ENCODE data around the gene HSCB. TPM values are rescaled to one million over a fixed set of nuclear protein-coding genes. Genes with fewer than 3 reads are reported as not detected.

Gene HSCB
- total and polyA plus RNA-seq, 2 of the 4 experiments (the other 2 are of a cell fraction) = 5.4 to 13.2 TPM

GRCh38 chr22:28736301-28737155 is 5.3 kb upstream of the HSCB start (continued):
- TF ChIP-seq MXI1 (IDR thresholded peaks at IDR 0.05; ENCODE audit: borderline replicate concordance, low read depth, low read length) = no peak

GRCh38 chr22:28737701-28738100 is 4.1 kb upstream of the HSCB start:
- Histone ChIP-seq H3K36me3 (ENCODE audit: control insufficient read depth, insufficient read depth, low read length) (no peaks in the 10 kb centered on the region; the same call in 1 of the 2 replicates), H3K9me3 (ENCODE audit: control insufficient read depth, insufficient read depth, low read length) (no peaks in the 10 kb centered on the region), H3K14ac (replicated peaks; ENCODE audit: low read depth, low read length) (no peak overlapping the region), H2BK20ac (ENCODE audit: low read depth, low read length) (no peak overlapping the region), H4K5ac (ENCODE audit: low read depth, low read length) (no peak overlapping the region), H2AK5ac (ENCODE audit: low read depth, low read length) (no peak overlapping the region), H2AK9ac (replicated peaks; ENCODE audit: low read depth, low read length, poor library complexity) (no peak overlapping the region), H3K4me1 (ENCODE audit: control insufficient read depth, insufficient read depth, low read length) (no peaks in the 10 kb centered on the region), H3K4me2 (ENCODE audit: low read depth, low read length) (no peak overlapping the region), H4K8ac (ENCODE audit: low read depth in 2 of 2, low read length in 2 of 2) (no peak overlapping the region), H3K79me1 (ENCODE audit: low read depth in 1 of 2, low read length in 2 of 2) (peaks cover 13 to 18% of the 10 kb centered on the region in 2 experiments), H3K23ac (ENCODE audit: low read depth, low read length) (no peak overlapping the region), H2BK15ac (ENCODE audit: low read depth, low read length) (no peak overlapping the region), H3K18ac (ENCODE audit: low read depth, low read length) (no peak overlapping the region), H3K9me1 (ENCODE audit: insufficient read depth, low read length) (0 out of 2 replicates have a peak, but pooled peaks cover 3% of the 10 kb centered on the region), H2BK120ac (ENCODE audit: low read depth, low read length) (no peak overlapping the region), H3K9ac (ENCODE audit: low read depth, low read length) (no peak overlapping the region), H4K91ac (ENCODE audit: insufficient read depth, low read depth, low read length) (no peak overlapping the region), H4K20me1 (ENCODE audit: insufficient read depth, low read length) (no peaks in the 10 kb centered on the region), H2BK5ac (ENCODE audit: low read depth, low read length, poor library complexity, severe bottlenecking) (no peak overlapping the region), H3K4me3 (ENCODE audit: insufficient read depth, low read depth, low read length) (no peak overlapping the region), H3K27ac (ENCODE audit: insufficient read depth, low read length) (no peak overlapping the region), H3K56ac (ENCODE audit: extremely low read depth, insufficient read depth, low read length) (no peak overlapping the region), H2AFZ (replicated peaks; ENCODE audit: low read length, poor library complexity) (no peak overlapping the region), H3K27me3 (ENCODE audit: control insufficient read depth, insufficient read depth, low read length) (no peaks in the 10 kb centered on the region), H3K4ac (ENCODE audit: low read depth, low read length) (no peak overlapping the region)
- DNase-seq (no peak), ATAC-seq (ENCODE audit: low read depth) (no peak)
- ChIA-PET CTCF (interaction anchor here (0.6 kb wide), 1 partner anchor 63 kb away, joined by 4 read pairs; no protein-coding TSS in a partner anchor), POLR2A (ENCODE audit: unreplicated experiment) (no interaction called here)
- dilution Hi-C loops (cut with HindIII; ENCODE audit: low sequenced_read_pairs, unreplicated experiment) = no loop called here
- BruUV-seq (replicated peaks) = no TSS peak
- no CpG with 5 or more reads among the region's 3 CpGs for WGBS, 2 experiments (ENCODE audit: extremely low coverage in 2 of 2, insufficient read length in 1 of 2)
- intact Hi-C loops (cut with micrococcal nuclease) = no loop called here
- in situ Hi-C loops (cut with MboI; ENCODE audit: low sequenced_read_pairs) = no loop called here
- TF ChIP-seq RAD21 (IDR thresholded peaks at IDR 0.05; ENCODE audit: low read length) = no peak
- TF ChIP-seq ELK1 (IDR thresholded peaks at IDR 0.05; ENCODE audit: borderline replicate concordance, low read depth, low read length) = no peak
- TF ChIP-seq SMC3 (IDR thresholded peaks at IDR 0.05; ENCODE audit: low read depth, low read length) = no peak
- no peak for TF ChIP-seq CTCF (conservative IDR thresholded peaks at IDR 0.05; ENCODE audit: low read depth, low read length)
- TF ChIP-seq CEBPB (IDR thresholded peaks at IDR 0.05; ENCODE audit: low read depth, low read length) = no peak
- no peak for TF ChIP-seq MAZ (IDR thresholded peaks at IDR 0.05; ENCODE audit: borderline replicate concordance, low read depth, low read length)
- no peak for TF ChIP-seq RCOR1 (IDR thresholded peaks at IDR 0.05; ENCODE audit: insufficient replicate concordance, low read length)
- no peak for TF ChIP-seq NFE2L2 (IDR thresholded peaks at IDR 0.05; ENCODE audit: low read depth, low read length)
- TF ChIP-seq POLR2A (IDR thresholded peaks at IDR 0.05; ENCODE audit: low read depth, low read length) = no peak
- no peak for TF ChIP-seq RFX5 (IDR thresholded peaks at IDR 0.05; ENCODE audit: low read depth, low read length)
- no peak for TF ChIP-seq USF2 (IDR thresholded peaks at IDR 0.05; ENCODE audit: low read depth, low read length)
- no peak for TF ChIP-seq CHD1 (IDR thresholded peaks at IDR 0.05; ENCODE audit: low read depth, low read length)
